NB4 (cell line): Measurements from ENCODE around the gene RIOX2.

Experiments
- DNase-seq: peaks from one replicate; pipeline ENCODE4 v3.0.0; 2010; ENCODE audit warnings: low read depth
- H3K4me3 ChIP-seq: one replicate; pipeline ENCODE4 v1.5.1; 2011; ENCODE audit warnings: mild to moderate bottlenecking, low read depth, low read length, moderate library complexity
- MYC ChIP-seq: IDR thresholded peaks from 2 replicates; pipeline ENCODE4 v1.6.1; 2011; ENCODE audit warnings: low read depth, low read length
- POLR2A ChIP-seq: IDR thresholded peaks from 2 replicates; pipeline ENCODE4 v1.6.1; 2011; ENCODE audit warnings: mild to moderate bottlenecking; ENCODE audit not compliant: insufficient read length; ENCODE audit errors: extremely low read depth
- TF ChIP-seq, protein P1 (sequence below): IDR thresholded peaks from one replicate; pipeline ENCODE4 v1.5.1; 2012; ENCODE audit warnings: low read depth, low read length
- TF ChIP-seq, protein P2 (sequence below): IDR thresholded peaks from 2 replicates; pipeline ENCODE4 v1.6.1; 2011; ENCODE audit warnings: low read depth, low read length

The RIOX2 gene

DNA sequence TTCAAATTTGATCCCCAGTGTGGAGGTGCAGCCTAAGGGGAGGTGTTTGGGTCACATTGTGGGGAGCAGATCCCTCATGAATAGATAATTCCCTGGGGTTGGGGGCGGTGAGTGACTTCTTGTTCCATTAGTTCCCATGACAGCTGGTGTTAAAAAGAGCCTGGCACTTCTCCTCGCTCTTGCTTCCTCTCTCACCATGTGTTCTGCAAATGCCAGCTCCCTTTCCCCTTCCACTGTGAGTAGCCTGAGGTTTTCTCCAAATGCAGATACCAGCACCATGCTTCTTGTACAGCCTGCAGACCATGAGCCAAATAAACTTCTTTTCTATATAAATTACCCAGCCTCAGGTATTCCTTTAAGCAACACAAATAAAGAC lies 23.1 kb downstream of the RIOX2 start:
- DNase-seq = no peak
- no peak overlapping the region for H3K4me3 ChIP-seq
- no peak for TF ChIP-seq MYC
- TF ChIP-seq, protein P1, sequence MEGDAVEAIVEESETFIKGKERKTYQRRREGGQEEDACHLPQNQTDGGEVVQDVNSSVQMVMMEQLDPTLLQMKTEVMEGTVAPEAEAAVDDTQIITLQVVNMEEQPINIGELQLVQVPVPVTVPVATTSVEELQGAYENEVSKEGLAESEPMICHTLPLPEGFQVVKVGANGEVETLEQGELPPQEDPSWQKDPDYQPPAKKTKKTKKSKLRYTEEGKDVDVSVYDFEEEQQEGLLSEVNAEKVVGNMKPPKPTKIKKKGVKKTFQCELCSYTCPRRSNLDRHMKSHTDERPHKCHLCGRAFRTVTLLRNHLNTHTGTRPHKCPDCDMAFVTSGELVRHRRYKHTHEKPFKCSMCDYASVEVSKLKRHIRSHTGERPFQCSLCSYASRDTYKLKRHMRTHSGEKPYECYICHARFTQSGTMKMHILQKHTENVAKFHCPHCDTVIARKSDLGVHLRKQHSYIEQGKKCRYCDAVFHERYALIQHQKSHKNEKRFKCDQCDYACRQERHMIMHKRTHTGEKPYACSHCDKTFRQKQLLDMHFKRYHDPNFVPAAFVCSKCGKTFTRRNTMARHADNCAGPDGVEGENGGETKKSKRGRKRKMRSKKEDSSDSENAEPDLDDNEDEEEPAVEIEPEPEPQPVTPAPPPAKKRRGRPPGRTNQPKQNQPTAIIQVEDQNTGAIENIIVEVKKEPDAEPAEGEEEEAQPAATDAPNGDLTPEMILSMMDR = no peak
- TF ChIP-seq, protein P2, sequence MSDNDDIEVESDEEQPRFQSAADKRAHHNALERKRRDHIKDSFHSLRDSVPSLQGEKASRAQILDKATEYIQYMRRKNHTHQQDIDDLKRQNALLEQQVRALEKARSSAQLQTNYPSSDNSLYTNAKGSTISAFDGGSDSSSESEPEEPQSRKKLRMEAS = no peak
- TF ChIP-seq POLR2A = no peak

DNA sequence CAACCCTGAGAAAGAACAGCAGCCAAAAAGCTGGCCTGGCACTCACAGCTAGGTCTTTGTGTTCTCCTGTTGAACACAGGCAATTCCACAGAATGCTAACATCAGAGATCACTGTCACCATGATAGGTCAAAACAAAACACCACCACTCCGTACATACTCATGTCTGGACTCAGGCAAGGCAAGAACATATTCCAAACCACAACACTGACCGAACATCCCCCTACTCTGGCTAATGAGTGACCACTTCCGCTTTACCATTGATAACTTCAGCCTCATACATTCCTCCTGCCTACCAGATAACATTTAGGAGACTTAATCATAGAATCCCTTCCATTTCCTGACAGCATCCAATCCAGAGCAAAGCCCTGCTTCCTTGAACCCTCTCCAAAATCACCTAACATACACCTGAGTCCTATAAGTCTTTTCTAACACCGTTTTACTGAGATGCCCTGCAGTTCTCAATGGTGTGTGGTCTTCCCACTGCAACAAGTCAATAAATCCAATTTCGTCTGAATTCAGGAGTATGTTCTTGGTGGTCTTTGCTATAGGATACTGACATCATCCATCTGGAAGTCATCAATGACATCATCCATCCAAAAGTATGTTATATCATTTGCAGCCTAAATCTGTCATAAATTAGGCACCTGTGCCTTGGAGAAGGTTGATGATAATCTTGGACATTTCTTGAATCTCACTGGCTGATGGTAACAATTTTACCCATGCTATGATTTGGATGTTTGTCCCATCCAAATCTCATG lies 23.7 kb downstream of the RIOX2 start:
- no peak overlapping the region for H3K4me3 ChIP-seq
- no peak for TF ChIP-seq MYC
- TF ChIP-seq, protein P1 = no peak
- TF ChIP-seq, protein P2 = no peak
- no peak for TF ChIP-seq POLR2A
- DNase-seq = no peak

DNA sequence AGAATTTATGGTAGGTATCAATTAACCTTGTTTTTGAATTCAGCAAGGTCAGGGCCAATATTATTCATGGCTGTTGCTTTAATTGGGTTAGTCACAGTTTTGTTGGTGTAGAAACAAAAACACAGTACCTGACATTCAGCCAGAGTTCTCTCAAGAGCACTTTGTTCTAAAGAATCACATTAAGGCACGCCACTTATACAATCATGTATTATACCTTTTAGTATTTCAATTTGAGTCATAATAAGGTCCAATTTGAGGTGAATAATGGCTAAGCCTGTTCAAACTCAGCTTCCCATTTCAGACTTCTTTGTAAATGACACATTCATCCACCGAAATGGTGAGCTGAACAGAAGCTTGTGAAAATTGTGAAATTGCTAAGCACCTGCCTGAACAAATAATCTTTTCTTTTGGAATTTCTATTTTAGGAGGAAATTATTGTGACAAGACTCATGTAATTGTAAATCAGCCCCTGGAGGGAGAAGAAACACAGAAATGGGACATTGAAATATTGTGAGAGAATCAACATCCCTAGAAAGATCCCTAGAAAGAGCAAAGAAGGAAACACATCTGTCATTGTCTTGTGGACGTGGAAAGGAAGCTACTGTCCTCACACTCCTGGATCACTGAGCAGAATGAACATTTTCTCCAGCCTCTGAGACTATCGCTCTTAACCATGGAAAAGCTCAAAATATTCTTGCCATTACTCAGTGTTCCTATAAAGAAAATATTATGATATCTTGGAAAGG lies 29.3 kb downstream of the RIOX2 start:
- H3K4me3 ChIP-seq = no peak overlapping the region
- DNase-seq = no peak
- TF ChIP-seq, protein P2 = no peak
- TF ChIP-seq POLR2A (no peak), MYC (no peak)
- TF ChIP-seq, protein P1 = no peak

DNA sequence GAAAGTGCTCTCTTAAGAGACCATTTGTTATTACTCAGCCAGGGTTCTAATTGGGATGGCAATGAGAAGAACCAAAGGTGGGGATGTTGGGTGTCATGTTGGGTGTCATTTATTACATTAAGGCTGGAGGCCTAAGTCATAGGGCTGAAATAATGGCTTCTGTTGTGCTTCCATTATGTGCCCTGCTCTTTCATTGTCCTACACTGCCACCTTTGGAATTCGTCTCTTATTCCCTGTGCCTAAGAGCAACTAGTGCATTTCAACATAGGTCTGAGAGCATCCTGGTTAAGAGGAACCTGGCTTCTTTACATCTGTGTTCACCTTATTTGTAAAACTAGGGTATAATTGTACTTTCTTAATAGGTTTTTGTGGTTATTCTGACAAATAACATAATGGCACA lies 32.2 kb downstream of the RIOX2 start:
- DNase-seq = peak; percentile 35
- TF ChIP-seq MYC (no peak), POLR2A (no peak)
- TF ChIP-seq, protein P2 = no peak
- TF ChIP-seq, protein P1 = no peak

DNA sequence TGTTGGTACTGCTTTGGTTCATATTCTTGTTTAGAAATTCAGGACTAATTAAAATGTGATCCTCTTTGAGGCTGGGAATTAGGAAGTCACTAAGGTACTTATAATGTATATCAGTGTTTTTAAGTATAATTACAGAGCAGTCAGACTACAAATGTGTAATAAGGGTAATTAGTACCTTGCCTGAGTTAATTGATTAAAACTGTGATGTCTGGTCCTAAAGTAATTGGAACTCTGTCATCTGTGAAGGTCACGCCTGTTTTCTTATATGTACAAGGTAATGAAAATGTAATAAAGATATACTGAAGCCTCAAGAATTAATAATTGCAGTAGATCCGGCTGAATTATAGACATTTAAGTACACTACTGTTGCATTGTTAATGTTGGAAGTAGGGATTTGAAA lies 32.8 kb downstream of the RIOX2 start:
- TF ChIP-seq MYC (no peak), POLR2A (no peak)
- TF ChIP-seq, protein P1 = no peak
- TF ChIP-seq, protein P2 = no peak
- no peak for DNase-seq
- H3K4me3 ChIP-seq = no peak overlapping the region

More for the DNA sequence above, 32.2 kb downstream of the RIOX2 start:
- H3K4me3 ChIP-seq = no peak overlapping the region
